HG03103 (cell line): ENCODE results near the gene CISH.

Experiments used
- ATAC-seq: cut with Tn5 transposase; IDR thresholded peaks from one replicate; pipeline ENCODE4 v1.9.1; 2021; ENCODE audit warnings: low read depth; ENCODE audit not compliant: unreplicated experiment

The CISH gene

DNA sequence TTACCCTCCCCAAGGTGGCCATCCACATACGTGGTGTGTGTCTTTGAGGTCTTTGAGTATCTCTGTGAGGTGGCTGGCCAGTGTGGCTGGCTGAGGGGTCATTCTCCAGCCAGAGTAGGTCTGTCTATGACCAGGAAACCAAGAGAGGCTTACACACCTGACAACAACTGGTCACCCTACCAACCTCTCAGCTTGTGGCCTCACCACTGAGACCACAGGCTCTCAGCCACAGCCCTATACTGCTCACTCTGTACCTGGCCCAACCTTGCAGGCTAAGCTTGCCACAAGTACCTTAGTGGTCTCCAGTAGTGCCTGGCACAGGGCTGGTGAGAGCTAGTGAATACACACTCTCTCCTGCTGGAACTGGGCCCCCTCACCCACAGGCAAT, 37.1 kb downstream of the CISH start:
- no peak for ATAC-seq

DNA sequence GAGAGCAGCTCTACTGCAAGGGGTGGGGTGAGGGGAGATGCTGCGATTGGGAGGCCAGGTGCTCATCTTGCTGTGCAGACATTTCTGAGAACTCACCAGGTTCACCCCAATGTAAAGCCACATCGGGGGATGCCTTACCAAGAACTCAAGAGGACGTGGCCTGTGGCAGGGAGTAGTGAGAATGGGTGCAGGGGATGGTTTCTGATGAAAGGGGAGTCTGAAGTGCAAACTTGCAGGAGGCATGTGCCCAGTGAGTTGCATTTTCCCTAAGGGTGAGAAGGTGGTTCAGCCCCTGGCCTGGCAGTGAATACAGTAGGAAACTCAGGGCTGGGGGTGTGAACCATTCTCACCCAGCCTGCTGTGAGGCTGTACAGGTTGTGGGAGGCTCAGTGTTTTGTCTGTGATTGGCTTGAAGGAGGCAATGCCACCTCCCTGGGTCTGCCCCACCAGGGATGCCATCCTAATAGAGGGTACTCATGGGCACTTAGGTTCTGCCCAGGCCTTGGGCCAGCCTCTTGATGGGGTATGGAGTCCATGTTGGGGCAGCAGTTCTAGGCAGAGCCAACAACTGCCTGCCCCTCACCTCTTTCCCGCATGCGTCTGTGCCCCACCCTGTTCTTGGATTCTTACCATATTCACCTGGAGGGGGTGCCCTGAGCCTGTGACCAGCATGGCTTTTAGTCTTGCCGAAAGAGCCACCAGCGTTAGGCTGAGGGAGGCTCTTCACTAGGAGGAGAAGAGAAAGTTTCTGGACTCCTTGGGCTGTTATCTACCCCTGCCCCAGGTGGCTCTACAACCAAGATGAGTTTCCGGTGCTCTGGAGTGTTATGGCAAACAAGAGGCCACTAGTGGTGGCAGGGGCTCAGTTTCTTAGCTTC, 37.8 kb downstream of the CISH start:
- ATAC-seq, result no peak

DNA sequence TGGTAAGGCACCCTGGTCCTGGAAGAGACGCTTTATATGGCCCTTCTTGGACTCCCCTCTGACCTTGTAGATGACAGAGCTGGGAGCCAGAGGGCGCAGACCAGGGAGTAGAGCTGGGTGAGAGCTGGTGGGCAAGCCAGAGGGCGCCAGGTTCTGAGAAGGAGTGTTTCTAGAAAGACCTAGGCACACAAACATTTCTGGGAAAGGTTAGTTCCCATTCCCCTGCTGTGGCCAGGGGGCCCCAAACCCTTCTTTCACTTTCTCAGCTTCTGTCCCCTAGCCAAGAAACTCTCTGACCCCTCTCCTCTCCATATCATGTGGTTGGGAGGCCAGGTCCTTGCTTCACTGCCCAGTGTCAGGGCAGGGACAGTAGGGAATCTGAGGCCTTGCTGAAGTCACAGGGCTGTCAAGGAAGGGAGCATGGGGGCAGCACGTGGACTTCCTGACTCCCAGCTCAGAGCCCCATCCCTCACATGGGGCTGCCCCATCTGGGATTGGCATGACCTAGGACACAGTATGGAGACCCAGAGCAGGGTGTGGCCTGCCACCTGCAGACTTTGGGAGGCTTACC, 38.7 kb downstream of the CISH start:
- no peak for ATAC-seq

DNA sequence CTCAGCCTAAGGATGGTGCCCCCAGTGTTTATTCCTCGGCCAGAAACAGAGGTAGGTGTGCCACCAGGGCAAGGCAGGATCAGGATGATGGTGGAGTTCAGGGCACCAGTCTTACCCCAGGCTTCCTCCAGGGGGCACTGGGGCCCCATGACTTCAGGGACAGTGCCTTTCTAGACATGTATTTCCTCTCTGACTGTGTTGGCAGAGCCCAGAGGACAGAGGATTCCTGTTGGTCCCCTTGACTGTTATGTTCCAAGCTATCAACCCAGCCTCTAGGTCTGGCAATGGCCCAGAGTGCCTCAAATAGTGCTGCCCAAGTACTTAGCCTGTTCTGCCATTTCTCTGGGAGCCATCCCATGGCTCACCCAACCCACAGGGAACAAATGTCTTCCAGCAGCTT, 39.4 kb downstream of the CISH start:
- ATAC-seq, result no peak

DNA sequence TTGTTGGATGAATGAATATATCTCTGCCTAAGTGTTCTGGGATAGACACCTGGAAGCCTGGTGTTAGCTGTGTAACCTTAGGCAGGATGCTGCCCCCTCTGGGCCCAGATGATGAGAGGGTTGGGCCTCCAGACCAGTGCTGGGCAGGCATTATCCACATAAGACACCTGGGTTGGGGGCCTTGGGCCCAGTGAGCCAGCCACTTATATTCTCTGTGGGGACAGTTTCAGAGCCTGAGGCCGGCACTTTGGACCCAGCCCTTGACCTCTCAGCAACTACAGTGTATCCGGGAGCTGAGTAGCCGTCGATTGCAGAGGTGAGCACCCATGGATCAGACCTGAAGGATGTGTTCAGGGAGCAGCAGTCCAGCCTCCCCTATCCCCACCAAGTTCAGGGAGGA, 40.1 kb downstream of the CISH start:
- ATAC-seq, result no peak

DNA sequence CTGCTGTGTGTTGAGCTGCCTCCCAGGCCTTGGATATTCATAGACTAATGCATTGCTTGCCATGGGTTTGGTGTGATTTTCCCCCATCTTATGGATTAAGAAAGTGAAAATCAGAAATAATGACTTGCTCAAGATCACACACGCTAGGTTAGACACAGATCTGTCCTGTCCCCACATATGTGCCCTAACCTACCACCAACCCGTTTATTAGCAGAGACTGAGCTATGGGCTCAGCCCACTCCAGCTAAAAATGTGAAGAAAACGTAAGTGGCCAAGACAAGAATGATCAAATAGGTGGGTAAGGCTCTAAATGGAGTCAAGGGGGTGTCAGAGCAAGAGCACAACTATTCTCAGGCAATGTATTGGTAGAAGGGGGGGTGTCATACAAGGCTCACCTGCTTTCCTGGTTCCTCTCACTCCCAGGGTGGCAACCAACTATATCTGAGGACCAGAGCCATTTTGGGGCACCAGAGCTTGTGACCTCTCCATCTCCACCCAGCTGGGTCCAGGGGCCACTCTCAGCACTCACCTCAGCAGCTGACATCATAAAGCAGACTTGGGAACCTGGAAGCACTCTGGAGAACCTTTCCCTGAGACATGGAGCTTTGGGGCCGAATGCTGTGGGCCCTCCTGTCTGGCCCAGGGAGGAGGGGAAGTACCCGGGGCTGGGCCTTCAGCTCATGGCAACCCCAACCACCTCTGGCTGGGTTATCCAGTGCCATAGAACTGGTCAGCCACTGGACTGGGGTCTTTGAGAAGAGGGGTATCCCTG, 40.9 kb downstream of the CISH start:
- ATAC-seq, result no peak

DNA sequence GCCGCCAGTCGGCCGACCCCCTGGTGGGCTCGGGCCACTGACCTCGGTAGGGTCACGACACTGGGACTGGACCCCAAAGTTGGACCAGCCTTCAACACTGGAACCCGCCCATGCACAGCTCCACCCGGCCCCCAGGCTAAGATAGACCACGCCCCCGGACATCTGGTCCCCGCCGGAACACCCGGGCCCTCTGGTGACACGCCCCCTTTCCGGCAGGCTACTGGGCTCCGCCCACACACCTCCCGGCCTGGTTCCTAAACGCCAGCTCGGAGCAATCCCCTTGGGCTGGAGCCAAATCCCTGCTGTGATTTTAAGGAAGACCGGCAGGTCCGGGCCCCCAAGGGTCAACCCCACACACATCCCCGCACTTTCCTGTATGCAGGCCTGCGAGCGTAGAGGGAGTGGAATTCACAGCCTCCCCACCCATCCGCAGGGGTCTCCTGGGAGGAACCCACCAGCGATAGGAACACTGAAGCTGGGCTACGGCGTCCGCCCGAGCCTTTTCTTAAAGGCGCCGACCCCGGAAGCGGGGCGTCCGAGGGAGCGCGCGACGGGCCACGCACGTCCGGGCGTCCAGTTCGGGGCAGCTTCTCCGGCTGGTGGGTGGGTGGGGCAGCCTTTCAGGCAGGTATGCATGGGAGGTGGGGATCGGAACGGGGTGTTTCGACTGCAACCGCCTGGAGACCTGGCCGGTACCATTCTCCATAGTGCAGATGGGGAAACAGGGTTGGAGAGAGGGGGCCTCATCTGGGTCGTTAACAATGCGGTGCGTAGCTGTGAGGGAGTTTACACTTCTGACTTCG, 42.4 kb downstream of the CISH start, which contains the start of gene HEMK1:
HEMK1 (plus strand) TSS at position 576 of the 803 bp plus-strand sequence. CDS start 1,583 bp downstream, outside the sequence.
- ATAC-seq, result peak; percentile 47

DNA sequence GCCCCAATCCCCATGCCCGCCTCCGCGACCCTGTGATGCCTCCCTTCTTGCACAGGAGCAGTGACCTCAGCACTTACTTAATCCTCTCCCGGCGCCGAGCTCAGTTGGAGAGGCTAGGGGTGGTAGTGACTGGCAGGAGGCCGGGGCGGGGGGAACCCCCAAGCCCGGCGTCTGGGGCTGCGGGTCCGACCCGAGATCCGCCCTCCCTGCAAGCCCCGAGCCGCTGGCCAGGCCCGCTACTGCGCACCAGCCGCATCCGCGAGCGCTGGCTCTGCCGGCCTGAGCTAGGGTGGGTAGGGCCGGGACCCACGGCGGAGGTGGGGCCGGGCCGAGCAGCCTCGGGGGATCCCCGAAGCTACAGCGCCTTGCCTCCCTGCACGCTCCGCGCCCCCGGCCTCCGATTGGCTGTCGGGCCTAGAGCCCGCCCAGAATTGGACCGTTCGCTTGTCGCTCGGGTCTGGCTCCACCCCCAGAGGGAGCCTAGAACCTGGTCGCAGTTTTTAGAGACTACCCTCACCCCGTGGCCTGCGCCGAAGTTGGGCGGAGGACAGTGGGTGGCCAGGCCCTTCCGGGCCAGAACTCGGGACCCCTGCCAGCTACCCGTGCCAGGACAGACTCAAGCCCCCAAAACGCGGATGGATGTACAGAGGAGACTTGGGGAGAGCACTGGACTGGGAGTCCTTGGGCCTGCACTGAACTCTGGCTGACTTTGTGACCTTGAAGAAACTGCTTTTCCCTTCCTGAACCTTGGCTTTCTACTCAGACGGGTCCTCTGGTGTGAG, 44.0 kb downstream of the CISH start, which contains the start of gene C3orf18:
C3orf18 (minus strand) TSS at position 362 of the 782 bp plus-strand sequence. CDS start 2,048 bp downstream, outside the sequence.
- ATAC-seq, result peak; percentile 75

DNA sequence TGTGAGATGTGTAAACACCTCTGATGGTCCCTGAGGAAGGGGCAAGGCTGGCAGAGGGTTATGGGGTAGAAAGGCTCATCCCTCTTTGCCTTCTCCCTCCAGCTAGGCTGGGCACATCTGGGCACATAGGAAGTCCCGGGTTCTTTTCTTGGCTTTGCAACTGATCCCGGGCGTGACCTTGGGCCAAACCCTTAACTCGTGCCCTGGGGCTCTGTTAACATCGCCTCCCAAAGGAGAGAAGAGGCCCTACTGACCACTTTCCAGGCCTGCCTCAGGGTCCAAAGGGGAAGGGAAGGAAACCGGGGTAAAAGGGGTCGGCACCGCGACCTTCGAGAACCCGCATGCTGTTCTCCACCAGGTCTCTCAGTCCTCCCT, 44.6 kb downstream of the CISH start:
- no peak for ATAC-seq

DNA sequence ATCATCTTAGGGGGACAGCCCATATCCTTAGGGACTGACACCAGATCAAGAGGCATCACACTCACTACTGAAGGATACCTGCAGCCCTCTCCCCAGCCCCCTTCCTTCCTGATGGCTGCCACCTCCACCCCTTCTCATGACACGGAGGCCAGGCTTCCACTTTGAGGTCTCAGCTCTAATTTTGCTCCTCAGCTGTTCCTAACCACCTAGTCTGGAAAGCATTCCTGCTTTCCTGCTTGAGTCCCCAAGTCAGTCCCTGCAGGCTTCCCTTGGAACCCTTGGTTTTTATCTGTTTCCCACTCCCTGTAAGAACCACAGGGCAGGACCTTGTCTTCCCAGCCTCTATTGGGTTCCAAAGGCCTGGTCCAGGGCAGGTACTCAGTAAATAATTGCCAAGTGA, 47.3 kb downstream of the CISH start:
- no peak for ATAC-seq

DNA sequence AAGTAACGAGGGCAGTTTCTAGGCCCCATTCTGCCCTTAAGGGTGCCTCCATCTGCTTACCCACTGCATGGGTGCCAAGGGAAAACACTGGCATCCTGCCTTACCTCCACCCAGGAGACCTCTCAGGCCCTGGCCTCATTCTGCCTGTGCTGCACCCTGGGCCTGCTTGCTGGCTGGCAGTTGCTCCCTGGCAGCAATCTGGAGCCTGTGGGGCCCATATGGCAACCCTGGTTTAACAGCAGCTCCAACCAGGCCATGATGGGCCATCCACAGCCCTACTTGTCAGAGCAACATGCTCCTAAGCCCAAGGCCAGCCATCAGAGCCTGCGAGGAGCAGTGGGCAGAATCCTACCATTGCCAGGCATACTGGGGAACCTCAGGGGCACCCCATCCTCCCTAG, 47.7 kb downstream of the CISH start:
- ATAC-seq, result no peak

DNA sequence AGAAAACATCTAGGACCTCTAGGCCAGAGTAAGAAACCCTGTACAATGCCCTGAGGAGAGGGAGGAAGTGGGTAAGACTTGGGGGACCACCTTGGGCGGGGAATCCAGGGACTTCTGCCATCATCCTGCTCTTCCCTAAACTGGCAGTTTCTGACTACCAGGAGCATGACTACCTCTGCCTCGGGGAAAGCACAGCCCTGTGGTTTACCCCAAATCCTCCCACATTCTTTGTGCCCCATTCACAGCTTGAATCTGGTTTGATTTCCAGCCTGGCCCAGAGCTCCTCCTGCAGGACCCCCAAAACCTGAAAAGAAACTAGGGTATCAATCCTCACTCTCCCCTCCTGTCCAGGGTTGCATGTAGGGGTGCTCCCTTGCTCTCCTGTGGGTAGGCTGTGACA, 48.7 kb downstream of the CISH start:
- ATAC-seq, result no peak

DNA sequence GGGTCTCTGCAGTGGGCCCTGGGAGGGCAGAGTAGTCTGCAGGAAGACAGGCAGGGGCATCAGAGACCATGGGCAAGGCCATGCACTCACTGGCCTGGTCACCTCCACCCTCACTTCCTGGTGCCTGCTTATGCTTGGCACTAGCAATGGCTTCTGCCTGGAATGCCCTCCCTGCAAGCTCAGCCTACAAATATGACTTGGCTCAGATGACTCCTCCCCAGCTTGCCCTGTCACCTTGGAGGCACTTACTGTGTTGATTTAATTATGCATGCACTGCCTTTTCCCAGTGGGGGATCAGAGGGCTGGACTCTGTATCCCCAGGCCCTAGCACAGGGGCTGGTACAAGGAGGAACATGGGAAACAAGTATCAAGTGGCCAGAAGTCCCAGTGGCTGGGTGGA, 51.9 kb downstream of the CISH start:
- ATAC-seq, result no peak

DNA sequence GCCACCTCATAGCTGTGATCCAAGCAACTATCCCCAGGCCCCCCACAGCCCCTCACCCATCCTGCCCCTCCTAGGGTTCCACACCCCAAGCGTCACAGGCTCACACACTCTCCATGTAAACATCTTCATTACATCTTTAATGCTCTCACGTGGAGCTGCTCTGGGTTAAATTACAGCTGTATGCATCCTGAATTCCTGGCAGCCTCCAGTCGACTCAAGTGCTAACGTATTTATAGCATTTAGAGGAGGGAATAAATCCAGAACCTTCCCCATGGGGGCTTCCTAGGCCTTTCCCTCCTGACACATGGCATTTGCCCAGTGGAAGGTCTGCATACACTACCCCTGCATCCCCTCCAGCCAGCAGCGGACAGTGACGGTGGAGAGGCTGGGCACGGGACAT, 53.7 kb downstream of the CISH start:
- ATAC-seq, result no peak

DNA sequence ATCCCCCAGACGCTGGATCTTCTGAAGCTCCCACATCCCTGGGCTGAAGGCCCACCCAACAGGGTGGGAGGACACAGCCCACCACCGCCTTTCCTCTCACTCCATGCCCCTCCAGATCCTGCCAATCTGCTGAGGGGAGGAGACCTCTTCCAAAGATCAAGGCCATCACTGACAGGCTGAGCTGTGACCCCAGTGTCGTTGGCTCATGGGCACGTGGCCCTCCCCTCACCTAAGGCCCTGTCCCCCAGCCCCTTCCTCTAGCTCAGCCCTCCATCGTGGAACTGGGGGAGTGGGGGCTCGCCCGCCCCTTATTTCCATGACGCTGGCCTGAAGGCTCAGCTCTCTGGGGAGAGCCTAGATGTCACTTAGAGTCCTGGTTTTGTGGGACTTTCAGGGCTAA, 54.5 kb downstream of the CISH start:
- ATAC-seq, result no peak
